HEK293 (cell line): Measurements from ENCODE around the gene SERPINA12.

Experiments
- CTCF ChIP-seq: fragments of 450-650 bp; formaldehyde crosslinking; IDR thresholded peaks from 2 replicates; pipeline ENCODE4 v1.5.1; 2016; ENCODE audit warnings: missing biosample characterization, missing genetic modification characterization
- HOXA7 ChIP-seq: sonication (generic); formaldehyde crosslinking; IDR thresholded peaks from 2 replicates; pipeline ENCODE4 v1.8.1; 2022; ENCODE audit warnings: missing genetic modification reagents, borderline replicate concordance
- PRDM10 ChIP-seq: fragments of 450-650 bp; formaldehyde crosslinking; IDR thresholded peaks from 2 replicates; pipeline ENCODE4 v1.5.1; 2016; ENCODE audit warnings: missing biosample characterization, missing genetic modification characterization
- ZNF175 ChIP-seq: fragments of 450-650 bp; formaldehyde crosslinking; IDR thresholded peaks from 2 replicates; pipeline ENCODE4 v1.5.1; 2016; ENCODE audit warnings: missing biosample characterization, missing genetic modification characterization
- ZNF221 ChIP-seq: fragments of 450-650 bp; formaldehyde crosslinking; IDR thresholded peaks from 2 replicates; pipeline ENCODE4 v1.5.1; 2017; ENCODE audit warnings: missing biosample characterization, missing genetic modification characterization, borderline replicate concordance
- ZNF561 ChIP-seq: fragments of 450-650 bp; IDR thresholded peaks from 2 replicates; pipeline ENCODE4 v1.5.1; 2018; ENCODE audit warnings: missing biosample characterization, missing genetic modification characterization, borderline replicate concordance
- ZSCAN23 ChIP-seq: fragments of 450-650 bp; formaldehyde crosslinking; IDR thresholded peaks from 2 replicates; pipeline ENCODE4 v1.5.1; 2016; ENCODE audit warnings: missing biosample characterization, missing genetic modification characterization
- ZSCAN30 ChIP-seq: fragments of 450-650 bp; IDR thresholded peaks from 2 replicates; pipeline ENCODE4 v1.5.1; 2018; ENCODE audit warnings: missing biosample characterization, mild to moderate bottlenecking, missing genetic modification characterization, moderate library complexity

GRCh38 chr14:94509356-94509755 is at the start of gene SERPINA12:
- TF ChIP-seq ZNF221 (tag by site-specific recombination), result no peak
- TF ChIP-seq ZSCAN30 (tag by site-specific recombination), result no peak
- TF ChIP-seq ZNF175 (tag by site-specific recombination), result no peak
- TF ChIP-seq HOXA7 (CRISPR knock-in tag), result no peak
- TF ChIP-seq PRDM10, result no peak
- no peak for TF ChIP-seq CTCF (tag by site-specific recombination)
- no peak for TF ChIP-seq ZNF561 (tag by site-specific recombination)
- TF ChIP-seq ZSCAN23, result no peak
